SKM-1 treated with dmso at 0.1 percent for 144 hours (cell line): ENCODE data around the gene APOL2.
"Not testable (repeated sequence)": the region's sequence is repeated elsewhere in the genome, so short reads cannot be mapped to it uniquely, and the experiment has no call there.

Source experiments
- DNase-seq: peaks from one replicate; lab custom pipeline; 2025; ENCODE audit not compliant: unreplicated experiment; lab: John Stamatoyannopoulos, UW

Gene APOL2

DNA sequence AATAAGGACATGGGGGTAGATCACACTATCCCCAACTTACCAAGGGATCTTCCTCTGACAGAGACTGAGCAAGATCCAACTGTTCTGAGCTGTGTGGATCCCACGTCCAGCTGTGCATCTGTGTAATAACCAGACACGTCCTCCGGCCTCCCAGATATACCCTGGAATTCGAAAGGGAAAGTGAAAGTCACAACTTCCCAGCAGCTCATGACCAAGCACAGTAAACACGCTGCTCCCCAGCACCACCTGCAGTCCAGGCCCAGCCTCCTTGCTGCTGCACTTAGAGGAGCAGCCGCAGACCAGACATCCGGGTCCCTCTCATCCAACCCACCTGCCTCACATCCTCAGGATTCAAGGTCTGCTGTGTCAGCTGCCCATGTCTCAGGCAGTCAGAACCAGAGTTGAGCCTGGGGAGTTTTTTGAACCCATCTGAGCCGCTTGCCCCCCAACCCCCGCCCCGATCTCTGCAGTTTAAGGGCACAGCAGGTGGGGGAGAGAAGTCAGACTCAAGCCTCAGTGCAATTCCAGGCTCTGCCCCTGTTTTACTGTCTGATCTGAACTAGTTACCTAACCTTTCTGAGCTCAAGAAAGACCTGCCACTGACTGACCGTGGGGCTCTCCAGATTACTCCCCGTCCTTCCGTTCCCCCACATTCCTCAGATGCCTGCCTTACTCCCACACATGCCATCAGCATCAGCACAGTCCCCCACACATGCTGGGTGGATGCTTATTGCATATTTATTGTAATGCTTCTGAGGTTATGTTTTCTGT lies at the start of gene APOL2:
Gene APOL2, minus strand, starts transcription at position 127 of the 771 bp plus-strand sequence. CDS start 6,365 bp downstream, outside the sequence.
- DNase-seq: peak; percentile 89

GRCh38 chr22:36288571-36289405 lies 49.5 kb upstream of the APOL2 start:
- DNase-seq: no peak

- no peak for DNase-seq
These were observed 48.7 kb upstream of the APOL2 start for GRCh38 chr22:36287881-36288515.

GRCh38 chr22:36286096-36286957 lies 47.0 kb upstream of the APOL2 start:
- peak; percentile 51 for DNase-seq

GRCh38 chr22:36285545-36285944 lies 46.2 kb upstream of the APOL2 start:
- no peak for DNase-seq

DNA sequence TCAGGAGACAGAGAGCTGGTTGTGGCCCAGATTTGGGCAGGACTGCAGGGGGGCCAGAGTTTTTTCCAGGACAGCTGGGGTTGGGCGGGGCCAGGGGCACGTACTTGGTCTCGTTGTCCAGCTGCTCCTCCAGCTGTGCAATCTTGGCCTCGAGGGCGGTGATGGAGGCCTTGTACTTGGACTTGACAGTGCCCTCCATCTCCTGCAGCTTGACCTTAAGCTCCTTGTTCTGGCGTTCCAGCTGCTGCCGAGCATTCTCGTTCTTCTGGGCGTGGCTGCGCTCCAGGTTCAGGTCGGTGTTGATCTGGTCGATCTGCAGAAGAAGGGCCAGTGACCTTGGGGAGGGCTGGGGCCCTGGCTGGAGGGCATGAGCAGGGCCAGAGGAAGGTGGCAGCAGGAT lies 45.7 kb upstream of the APOL2 start:
- no peak for DNase-seq

DNA sequence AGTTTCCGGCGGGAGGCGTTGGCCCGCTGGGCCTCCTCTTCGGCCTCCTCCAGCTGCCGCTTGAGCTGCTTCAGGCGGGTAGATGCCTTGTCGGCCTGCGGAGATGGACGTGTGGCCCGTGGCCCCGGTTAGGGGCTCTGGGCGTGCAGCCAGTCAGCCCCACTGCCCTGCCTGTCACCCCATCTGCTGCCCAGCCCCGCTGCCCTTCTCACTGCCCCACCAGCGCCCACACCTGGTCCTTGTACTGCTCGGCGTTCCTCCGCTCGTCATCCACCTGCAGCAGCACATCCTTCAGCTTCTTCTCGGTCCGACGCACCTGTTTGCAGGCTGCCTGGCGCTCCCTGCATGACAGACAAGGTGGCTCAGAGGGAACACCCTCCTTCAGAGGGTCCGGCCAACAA lies 44.8 kb upstream of the APOL2 start:
- no peak for DNase-seq

DNA sequence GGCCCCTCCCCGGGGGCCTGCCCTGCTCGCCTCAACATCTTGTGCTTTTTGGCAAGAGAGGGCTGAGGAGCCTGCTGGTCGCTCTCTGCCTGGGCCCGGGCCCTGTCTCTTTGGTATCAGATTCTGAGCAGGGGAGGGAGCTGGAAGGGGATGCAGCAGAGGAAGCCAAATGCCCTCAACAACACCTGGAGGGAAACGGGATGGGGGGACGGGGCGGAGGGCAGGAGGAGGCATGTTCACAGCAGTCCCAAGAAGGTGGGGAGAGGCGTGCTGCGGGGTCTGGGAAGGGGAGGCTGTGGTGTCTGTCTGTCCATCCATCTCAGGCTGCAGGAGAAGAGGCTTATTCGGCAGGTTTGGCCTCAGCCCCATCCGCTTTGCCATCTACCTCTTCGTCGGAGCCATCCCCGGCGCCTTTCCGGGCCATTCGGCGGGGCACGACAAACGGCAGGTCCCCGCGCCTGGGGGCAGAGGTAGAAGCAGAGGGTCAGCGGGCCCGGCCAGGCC lies 43.1 kb upstream of the APOL2 start:
- no peak for DNase-seq

- DNase-seq: no peak
These were observed 42.5 kb upstream of the APOL2 start for GRCh38 chr22:36281781-36282327.

DNA sequence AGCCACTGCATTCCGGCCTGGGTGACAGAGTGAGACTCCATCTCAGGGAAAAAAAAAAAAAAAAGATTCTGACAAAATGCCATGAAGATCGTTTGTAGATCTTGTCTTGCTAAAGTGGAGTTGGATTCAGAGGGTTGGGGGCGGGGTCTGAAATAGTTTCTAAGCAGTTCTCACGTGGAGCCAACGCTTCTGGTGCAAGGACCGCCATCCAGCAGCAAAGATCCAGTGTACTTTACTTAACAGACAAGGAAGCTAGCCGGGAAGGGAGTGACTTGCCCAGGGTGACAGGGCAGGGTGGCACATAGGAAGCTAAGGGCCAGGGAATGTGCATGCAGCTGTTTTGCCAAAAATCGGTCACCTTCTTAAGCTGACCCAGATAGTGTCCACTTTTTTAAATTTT lies 41.1 kb upstream of the APOL2 start:
- DNase-seq: no peak

DNA sequence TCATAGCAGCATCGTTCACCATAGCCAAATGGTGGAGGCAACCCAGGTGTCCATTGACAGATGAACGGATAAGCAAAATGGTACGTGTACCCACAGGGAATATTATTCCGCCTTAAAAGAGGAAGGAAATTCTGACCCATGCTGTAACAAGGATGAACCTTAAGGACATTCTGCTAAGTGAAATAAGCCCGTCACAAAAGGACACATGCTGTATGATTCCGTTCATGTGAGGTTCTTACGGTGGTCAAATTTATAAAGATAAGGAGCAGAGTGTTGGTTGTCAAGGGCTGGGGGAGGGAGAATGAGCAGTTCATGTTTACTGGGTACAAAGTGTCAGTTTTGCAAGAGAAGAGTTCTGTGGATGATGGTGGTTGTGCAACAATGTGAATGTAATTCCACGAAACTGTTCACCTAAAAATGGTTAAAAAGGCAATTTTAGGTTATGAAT lies 39.9 kb upstream of the APOL2 start:
- DNase-seq: peak; percentile 32

- peak; percentile 41 for DNase-seq
These were observed 38.4 kb upstream of the APOL2 start for GRCh38 chr22:36277482-36278291.

GRCh38 chr22:36274531-36274930 lies 35.2 kb upstream of the APOL2 start:
- DNase-seq: no peak

DNA sequence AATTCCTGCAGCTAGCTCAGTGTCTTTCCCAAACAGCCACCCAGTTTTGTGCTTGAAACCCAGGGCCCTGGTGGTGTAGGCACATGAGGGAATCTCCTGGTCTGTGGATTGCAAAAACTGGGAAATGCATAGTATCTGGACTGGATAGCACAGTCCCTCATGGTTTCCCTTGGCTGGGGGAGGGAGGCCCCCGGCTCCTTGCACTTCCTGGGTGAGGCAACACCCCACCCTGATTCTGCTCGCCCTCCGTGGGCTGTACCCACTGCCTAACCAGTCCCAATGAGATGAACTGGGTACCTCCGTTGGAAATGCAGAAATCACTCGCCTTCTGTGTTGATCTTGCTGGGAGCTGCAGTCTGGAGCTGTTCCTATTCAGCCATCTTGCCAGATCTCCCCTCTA lies 32.6 kb upstream of the APOL2 start:
- not testable (repeated sequence) for DNase-seq

- DNase-seq: not testable (repeated sequence)
These were observed 31.9 kb upstream of the APOL2 start for GRCh38 chr22:36271231-36271630.

DNA sequence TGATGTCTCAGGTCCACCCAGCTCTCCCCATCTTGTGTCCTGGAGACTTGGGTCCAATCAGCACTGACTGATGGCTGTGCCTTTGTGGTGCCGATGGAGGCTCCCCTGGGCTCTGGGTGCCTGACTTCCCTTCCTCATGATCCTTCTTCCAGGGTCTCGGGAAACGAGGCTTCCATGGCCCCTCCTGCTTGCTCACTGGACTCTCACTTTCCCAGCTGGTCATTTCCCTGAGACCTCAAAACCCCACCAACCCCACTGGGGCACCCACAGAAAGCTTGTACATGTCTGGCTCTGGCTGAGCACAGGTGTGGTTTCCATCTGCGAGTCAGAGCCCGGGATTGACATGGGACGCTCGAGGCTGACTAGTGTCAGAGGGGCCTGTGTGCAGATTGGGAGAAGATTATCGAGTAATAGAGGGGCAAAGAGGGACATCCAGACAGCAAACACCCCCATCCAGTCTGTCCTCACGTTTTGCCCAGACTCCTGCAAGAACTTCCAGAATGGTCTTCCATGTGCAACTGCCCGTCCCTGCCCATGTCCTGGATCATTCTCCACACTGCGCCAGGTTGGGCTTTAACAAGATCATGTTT lies 28.7 kb upstream of the APOL2 start:
- DNase-seq: no peak

- no peak for DNase-seq
These were observed 27.7 kb upstream of the APOL2 start for GRCh38 chr22:36267058-36267457.

DNA sequence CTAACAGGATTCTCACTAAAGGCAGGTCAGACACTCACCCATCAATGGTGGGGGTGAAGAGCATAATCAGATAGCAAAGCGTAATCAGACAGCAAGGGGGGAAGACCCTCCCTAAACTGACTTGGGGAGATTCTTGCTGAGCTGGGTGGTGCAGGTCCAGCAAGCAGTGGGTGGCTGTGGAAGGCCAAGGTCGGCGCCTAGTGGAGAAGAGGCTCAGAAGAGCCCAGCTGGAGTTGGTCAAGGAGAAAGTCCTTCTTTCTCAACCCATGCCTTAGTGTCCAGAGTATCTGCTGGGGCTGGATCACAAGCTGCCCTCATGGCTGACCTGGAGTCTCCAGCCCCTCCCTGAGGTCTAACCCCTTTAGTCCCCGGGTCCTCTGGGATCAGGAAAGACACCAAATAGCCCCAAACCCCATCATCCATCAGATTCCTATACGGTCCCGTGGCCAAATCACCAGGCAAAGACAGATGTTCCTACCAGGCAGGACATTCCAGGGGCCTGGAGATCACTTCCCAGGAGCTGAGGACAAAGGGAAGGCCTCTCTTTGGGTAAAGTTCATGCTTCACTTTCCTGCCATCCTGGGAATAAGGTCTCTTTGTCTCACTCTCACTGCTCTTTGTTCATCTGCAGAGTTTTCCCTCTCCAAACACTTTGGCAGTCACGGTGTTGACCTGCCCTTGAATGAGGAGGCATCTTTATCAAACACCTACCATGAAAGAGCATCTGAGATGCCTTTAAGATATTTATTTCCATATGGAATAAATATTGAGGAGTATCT lies 24.7 kb upstream of the APOL2 start:
- not testable (repeated sequence) for DNase-seq
